EH (cell line): ENCODE data around the gene RASGRP1.
A peak's percentile ranks its signal among the peaks of the same experiment; 100 is the strongest.

ENCODE experiments used
- DNase-seq: peaks from one replicate; pipeline ENCODE4 v3.0.0-alpha.2; 2015; ENCODE audit warnings: low read depth

RASGRP1 gene

DNA sequence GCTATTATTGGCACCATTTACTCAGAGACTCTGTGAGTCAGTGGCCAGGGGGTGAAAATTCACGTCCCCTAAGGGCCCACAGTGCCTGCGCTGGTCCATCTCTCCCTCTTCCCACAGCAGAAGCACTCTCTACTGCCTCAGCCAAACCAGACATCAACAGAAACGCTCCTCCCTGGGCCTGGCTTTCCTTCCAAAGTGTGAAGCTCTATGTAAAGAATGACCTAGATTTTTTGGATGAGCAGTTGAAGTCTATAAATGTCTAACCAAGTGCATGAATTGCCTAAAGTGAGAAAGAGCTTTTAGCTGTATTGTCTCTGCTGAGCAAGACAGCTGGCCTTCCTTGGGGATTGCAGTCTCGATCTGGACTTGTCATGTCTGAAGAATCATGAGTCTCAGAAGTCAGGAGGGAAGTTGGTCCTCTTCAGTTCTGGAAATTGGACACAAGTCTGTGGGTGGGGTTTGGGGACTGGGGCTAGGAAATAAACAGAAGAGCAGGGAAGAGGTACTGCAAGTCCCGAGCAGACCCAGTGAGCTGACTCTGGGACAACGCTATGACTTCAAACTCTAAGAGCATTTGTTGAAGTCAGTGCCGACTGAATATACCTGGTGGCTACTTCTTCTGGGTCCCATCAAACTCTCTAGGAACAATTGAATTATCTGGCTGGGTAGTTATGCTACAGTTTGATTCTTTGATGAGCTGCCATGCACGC lies 29.0 kb downstream of the RASGRP1 start:
- DNase-seq: peak; percentile 94

DNA sequence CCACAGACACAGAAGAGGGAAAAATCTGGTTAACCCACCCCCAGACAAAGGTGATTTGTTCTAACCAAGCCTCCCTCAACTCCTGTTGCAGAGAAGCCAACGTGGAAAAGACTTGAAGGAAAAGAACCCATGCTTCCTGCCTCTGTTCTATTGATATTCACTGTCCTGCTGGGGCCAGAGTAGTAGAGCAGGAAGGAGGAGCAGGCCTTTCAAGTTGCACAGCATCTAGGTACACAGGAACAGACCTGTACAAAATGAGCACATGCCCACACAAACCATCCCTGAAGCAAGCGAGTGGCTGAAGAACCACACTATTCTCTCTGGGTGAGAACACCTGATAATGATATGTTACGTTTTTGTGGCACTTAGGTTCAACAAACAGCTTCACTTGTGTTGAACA lies 29.9 kb downstream of the RASGRP1 start:
- DNase-seq: no peak

DNA sequence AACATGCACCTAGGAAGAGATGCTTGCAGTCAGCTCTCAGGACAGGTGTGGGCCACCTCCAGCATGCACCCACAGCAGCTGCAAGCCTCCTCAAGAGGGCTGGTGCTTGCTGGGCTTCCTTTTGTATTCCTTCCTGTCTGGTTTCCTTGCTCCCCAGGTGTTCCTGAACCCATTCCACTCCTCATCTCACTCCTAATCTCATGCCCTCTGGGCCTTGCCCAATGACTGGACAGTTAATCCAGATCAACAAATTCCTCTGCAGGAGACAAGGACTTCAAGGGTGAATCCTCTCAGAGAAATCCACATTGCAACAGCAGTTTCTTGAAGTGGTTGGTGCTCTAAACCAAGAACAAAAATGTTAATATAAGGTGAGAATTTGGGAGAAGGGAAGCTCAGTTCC lies 30.7 kb downstream of the RASGRP1 start:
- no peak for DNase-seq

DNA sequence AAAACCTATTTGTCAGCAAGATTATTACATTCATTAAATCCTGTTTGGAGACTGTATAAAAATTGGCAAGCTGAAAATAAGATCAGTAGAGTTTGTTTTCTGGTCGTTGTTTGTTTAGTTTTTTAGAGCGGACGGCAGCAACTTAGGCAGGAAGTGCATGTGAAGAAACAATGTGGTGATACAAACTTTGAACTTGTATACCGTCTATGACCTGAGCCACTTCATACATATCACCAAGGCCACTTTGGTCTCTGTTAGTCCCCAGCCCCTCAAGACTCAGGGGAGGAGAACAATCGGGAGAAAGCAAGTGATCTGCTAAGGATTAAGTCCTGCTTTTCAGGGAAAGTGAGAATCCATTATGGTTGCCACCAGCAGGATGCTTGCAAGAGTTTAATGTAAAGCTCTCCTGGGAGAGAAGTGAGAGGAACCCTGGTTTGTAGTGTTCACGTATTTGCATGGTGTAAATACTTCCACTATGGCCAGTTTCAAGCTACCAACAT lies 31.1 kb downstream of the RASGRP1 start:
- DNase-seq: no peak

DNA sequence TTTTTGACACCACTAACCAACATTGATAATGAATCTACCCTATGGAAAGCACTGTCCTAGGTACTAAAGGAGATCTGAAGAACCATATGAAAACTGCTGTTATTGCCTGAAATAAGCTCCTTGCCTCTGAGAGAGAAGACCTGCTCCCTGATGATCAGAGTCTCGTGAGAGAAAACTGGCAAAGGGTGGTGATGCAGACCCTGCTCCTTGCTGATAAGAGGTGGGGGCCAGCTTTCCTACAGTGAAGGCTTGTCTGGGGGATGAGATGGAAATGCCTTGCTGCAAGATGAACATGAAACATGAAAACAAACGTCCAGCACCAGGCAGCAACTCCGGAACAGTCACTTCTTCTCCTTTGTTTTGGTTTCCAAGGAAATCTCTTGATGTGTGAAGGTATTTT lies 31.9 kb downstream of the RASGRP1 start:
- no peak for DNase-seq

DNA sequence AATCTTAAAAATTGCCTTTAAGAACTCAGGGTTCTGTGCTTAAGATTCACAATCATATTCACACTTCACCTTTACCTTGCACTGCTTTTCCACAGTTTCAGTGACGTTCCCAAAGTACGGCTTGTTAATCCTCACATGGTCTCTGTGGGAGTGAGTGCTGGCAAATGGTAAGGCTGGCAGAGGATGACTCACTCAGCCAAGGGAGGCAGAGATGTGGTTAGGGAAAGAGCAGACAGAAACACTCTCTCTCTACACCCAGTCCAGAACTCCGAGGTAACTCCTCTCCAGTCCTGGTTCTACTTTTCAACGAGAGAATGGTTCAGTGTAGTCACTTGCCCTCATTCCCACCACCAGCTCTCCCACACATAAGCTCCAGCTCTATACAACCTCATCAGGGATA lies 33.1 kb downstream of the RASGRP1 start:
- DNase-seq: peak; percentile 73

DNA sequence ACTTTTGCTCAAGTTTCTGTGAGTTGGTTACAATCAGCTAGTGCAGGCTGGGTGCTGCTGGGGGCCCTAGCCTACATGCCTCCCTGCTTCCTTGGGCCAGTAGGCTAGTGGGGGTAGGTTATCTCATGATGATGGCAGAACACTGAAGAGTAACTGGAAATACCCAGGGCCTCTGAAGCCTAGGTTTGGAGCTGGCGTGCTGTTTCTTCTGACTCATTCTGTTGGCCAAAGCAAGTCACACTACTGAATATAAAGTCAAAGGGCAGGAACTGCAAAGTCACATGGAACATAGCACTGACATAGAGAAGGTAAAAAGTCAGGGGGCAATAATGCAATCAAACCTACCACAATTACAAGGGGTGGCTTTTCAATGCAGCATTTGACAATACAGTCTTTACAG lies 34.5 kb downstream of the RASGRP1 start:
- DNase-seq: peak; percentile 29

DNA sequence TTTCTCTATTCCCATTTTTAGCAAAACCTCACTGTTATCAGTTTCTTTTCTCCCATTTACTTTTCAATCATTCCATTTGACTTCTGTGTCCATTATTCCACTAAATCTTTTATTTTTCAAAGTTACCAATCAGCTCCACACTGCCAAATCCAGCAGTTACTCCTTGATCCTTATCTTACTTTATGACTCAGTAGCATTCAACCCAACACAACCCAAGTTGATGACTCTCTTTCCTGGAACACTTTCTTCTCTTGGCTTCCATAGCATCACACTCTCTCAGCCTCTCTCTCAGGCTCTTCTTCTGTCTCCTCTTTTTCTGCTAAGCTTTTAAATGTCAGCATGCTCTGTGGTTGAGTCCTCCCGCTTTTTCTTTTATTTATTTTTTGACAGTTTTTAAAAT lies 36.3 kb downstream of the RASGRP1 start:
- DNase-seq: peak; percentile 91

DNA sequence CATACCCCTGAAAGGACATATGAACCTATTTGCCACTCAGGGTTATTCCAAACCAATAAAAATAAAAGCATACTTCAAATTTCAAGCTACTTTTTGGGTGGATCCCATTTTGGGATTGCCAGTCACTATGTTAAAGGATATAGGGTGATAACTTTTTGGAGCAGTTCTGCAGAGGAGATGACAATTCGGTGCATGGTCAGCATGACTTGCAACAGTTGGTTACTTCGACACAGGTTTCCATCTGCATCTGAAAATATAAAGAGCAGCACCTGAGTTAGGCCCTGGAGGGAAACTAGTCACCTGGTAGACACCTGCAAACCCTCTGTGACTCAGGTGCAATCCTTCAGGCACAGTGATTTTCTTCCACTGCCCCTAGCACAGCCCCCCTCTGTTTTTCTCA lies 38.5 kb downstream of the RASGRP1 start:
- DNase-seq: no peak

DNA sequence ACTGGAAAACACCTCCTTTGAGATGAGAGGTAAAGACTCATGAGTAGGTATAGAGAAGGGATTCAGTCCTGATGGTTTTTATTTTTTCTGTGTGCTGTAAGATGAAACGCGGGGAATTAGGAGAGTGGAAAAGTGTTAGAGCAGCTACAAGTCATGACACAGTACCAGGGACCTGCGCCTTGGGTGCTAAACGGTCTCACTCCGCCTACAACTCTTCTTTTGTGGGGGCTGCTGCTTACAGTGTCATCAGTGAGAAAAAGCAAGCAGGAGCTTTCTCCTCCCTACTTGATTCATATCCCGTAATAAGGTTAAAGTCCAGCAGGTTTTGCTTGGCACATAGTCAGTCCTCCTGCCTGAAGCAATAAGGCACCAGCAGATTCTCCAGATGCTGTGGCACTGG lies 39.1 kb downstream of the RASGRP1 start:
- DNase-seq: no peak

DNA sequence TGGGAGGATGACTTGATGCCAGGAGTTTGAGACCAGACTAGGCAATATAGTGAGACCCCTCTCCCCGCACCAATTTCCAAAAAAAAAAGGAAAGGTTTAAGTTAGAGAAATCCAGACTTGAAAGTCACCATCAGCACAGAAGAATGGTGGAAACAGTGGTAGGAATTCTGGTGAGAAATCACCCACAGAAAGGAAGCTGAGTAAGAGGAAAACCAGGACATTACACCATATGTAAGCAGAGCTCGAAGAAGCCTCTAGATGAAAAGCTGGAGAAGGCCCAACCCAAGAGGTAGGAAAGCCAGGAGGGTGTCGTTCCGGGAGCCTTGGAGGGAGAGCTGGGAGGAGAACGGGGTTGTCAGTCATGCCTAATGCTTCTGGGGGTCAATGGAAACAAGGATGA lies 40.5 kb downstream of the RASGRP1 start:
- DNase-seq: peak; percentile 64

DNA sequence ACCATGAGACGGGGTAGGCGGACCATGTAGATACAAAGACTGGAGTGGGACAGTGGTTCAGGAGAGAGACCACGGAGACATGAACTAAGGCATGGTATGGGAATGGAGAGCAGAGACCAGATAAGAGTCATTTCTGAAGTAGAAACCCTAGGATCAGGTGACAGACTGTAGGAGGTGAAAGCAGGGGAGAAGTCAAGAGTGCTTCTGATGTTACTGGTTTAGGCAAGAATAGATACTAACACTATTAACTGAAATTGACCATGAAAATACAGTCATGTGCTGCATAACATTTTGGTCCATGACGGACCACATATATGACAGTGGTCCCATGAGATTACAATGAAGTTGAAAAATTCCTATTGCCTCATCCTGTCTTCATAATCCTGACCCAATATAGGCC lies 41.7 kb downstream of the RASGRP1 start:
- no peak for DNase-seq

DNA sequence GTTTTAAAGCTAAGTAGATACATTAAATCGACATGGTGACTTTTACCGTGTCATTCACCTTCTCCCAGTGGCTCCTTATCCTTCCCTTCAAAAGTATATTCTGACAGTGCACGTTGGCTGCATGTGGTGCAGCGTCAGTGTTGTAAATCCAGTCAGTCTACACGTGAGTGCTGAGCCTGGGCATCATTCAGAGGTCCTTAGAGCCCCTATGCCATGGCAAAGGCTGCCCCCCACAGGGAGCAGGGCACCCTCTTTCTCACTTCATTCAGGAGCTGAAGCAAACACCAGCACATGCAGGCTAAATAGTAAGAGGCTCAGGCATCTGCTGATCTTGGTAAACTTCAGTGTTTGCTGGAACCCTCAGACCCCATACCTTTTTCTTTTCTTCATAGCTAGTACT lies 43.3 kb downstream of the RASGRP1 start:
- DNase-seq: no peak

DNA sequence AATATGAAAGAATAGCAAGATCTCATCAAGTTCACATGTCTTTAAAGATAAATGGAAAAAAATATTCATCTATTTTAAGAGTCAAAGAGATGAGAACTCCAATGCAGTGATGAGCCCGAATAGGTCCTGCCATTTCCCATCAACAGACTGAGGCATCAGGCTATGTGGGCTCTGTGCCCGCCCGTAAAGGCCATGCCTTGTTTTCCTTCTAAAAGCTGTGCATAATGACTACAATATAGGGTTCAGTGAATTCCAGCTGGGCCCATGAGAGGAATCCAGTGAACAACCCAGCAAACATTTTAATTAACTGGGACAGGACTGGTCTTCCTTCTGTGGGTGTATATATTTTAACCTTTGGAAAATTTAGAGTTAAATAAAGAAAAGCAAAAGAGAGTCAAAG lies 44.6 kb downstream of the RASGRP1 start:
- peak; percentile 88 for DNase-seq

DNA sequence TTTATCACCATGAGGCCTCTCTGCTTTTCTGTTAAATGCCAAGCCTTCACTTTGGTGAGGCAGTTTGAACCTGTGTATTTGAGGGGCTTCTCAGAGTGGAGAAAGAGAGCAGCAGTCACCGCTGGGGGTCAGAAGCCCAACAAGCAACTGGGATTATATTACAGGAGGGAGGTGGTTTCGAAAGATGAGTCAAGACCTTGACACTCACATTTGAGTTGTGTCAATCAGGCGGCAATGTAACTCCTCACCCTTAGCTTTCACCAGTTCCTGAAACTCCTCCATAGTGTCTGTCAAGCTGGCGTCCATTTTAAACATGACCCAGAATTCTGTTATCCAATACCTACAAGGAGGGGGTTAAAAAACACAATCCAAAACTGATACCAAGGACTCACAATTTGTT lies 46.5 kb downstream of the RASGRP1 start:
- DNase-seq: peak; percentile 25

DNA sequence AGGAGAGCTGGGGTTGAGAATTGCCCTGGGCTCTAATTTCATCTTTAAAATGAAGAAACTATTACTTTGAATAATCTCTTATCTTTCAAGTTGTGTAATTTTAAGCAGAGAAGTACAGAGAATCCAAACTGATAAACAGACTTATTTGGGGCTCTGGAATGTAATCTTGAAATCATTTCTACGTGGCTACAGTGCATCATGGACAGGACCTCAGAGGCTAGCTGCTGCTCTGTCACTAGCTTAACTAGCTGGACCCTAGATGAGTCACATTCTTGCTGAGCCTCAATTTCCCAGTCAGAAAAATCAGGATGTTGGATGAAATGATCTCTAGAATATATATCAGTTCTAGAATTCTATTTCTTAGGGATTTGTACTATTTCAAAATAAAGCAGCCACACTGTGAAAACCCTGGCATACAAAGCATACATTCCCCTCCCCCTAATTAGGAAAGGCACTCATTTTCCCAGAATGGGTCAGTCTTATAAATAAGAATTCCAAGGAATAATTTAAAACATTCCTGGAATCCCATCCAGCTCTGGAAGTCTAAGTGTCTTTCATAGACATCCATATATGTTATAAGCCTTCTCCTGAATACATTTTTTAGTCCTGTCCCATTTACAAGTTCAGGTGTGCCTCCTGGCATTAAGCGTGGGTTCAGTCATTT lies 47.2 kb downstream of the RASGRP1 start:
- DNase-seq: peak; percentile 85

DNA sequence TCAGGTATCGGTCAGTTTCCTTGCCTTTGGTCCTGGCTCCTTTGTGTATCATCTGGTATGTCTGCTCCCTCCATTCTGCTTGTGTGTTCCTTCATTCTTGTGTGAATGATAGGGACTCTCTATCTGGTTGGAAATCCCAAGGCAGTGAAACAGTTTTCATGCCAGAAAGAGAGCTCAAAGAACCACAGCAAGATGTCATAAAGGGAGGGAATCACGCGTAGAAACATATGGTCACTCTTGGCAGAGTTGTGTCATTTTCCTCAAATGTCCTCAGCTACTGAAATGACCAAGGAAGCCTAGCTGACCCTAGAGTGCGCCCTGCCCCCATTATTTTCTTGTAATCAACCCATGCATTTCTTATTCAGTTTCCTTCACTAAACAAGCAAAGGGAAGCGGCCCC lies 48.0 kb downstream of the RASGRP1 start:
- no peak for DNase-seq

DNA sequence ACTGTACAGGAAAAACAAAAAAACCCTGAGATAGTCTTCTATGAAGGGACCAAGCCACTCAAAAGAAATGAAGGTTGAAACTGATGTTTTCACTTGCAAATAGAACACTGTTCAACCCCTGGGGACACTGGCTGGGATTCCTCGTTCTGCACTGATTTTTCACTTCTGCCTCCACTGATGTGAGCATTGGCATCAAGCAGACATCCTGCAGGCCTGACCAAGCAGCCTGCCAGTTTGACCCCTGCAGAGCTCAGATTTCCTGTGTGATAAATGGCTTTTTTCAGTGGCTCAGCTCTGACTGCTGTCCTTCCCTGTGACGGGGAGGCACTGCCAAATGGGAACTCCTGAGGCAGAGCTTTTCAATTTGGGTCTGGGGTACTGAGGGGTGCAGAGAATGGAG lies 50.0 kb downstream of the RASGRP1 start:
- DNase-seq: peak; percentile 57

DNA sequence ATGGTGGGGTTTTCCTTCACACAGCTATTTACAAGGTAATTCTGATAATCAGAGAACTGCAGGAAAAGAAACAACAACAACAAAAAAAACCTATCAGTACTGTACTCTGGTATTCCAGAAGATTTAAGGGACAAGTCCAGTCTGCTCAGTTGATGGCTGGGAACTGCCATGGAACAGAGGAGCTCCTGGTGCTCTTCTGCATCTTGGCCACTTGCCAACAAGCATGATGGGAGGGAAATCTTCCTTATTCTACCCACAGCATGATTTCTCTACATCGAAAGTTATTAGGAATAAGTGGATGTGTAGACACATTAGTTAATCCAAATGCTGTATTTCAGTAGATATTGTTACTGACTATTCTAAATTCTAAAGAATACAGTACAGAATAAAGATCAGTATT lies 51.7 kb downstream of the RASGRP1 start:
- no peak for DNase-seq

DNA sequence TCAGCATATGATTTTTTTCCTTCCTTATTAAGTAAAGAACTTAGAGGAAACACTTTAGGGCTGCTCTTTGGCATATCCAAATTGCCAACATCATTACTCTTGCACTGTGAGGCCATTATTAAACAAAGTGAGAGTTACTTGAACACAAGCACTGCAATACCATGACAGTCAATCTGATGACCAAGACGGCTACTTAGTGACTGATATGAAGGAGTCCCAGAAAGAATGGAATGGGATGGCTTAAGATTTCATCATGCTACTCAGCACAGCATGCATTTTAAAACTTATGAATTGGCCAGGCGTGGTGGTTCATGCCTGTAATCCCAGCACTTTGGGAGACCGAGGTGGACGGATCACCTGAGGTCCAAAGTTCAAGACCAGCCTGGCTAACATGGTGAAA lies 55.5 kb downstream of the RASGRP1 start:
- peak; percentile 59 for DNase-seq

DNA sequence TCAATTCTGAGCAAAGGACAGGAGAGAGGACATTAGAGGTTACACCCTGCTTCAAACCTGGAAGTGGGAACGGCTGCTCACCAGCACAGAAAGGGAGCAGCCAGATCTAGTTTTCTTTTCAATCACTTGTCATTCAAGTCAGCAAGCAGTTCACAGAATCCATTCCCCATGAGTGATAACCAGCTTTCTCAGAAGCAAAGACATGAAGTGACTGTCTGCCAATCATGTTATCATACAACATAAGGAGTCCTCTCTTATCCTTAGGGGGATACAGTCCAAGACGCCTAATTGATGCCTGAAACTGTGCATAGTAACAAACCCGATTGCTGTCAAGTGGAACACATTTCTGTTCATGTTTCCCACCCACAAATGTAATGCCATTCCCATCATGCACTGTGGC lies 56.0 kb downstream of the RASGRP1 start:
- DNase-seq: no peak

DNA sequence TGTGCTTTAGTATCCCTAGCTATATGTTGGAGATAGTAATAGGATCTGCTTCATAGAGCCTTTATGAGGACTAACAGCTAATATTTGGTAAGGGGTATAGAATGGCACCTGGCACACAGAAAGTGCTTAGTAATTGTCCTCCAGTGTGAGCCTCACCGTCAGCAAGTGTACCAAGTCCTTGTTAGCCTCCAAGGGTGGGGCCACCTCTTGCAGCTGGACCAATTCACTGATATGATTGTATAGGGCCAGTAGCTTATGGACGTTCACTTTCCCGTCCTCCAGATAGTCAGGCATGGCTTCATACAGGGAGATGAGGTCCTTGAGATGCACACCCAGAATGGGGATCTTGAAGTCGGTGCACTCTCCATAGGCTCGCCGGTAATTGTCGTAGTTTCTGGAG lies 57.0 kb downstream of the RASGRP1 start:
- DNase-seq: no peak

DNA sequence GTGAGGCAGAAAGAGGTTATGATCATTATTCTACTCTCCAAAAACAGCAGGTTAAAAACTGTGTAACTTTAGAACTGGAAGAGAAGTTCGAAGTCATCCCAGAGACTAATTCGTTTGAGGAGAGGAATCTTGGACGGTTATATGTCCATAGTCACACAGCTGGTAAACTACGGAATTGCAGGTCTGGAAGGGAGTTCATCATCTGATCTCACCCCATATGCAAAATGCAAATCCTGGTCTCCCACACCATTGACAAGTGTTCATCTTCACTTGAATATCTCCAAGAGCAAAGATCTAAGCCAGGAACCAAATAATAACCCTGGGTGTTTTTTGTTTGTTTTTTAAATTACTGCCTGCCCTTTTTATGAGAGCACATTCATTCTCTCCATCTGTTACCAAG lies 57.6 kb downstream of the RASGRP1 start:
- DNase-seq: no peak
